ENCODE measurements around the gene HOXC13. TPM values are rescaled to one million over a fixed set of nuclear protein-coding genes. Genes with fewer than 3 reads are reported as not detected.

HOXC13 gene
- total RNA-seq, 2 donors from 2014 or later: 0.34 to 1.2 TPM

- Histone ChIP-seq H3K4me3 (no peak overlapping the region), H3K27ac (no peak overlapping the region), H3K36me3 (no peaks in the 10 kb centered on the region), H3K27me3 (replicated peaks; ENCODE audit: insufficient read depth) (peaks cover 80% of the 10 kb centered on the region), H3K4me1 (replicated peaks) (no peaks in the 10 kb centered on the region), H3K9me3 (no peaks in the 10 kb centered on the region)
- 60% methylated on average over 21 of the region's 21 CpGs for WGBS
- intact Hi-C loops (cut with DNase I): no loop called here
- no peak for DNase-seq (ENCODE audit: low spot score)
- TF ChIP-seq, protein P1, sequence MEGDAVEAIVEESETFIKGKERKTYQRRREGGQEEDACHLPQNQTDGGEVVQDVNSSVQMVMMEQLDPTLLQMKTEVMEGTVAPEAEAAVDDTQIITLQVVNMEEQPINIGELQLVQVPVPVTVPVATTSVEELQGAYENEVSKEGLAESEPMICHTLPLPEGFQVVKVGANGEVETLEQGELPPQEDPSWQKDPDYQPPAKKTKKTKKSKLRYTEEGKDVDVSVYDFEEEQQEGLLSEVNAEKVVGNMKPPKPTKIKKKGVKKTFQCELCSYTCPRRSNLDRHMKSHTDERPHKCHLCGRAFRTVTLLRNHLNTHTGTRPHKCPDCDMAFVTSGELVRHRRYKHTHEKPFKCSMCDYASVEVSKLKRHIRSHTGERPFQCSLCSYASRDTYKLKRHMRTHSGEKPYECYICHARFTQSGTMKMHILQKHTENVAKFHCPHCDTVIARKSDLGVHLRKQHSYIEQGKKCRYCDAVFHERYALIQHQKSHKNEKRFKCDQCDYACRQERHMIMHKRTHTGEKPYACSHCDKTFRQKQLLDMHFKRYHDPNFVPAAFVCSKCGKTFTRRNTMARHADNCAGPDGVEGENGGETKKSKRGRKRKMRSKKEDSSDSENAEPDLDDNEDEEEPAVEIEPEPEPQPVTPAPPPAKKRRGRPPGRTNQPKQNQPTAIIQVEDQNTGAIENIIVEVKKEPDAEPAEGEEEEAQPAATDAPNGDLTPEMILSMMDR (IDR thresholded peaks at IDR 0.05): no peak
- TF ChIP-seq POLR2AphosphoS5 (IDR thresholded peaks at IDR 0.05): no peak
- no peak for TF ChIP-seq POLR2A (IDR thresholded peaks at IDR 0.05)
These were observed 48.3 kb downstream of the HOXC13 start for GRCh38 chr12:53986686-53987483.

- H3K4me3 ChIP-seq: no peak overlapping the region
- H3K27ac ChIP-seq: no peak overlapping the region
- H3K4me1 ChIP-seq (replicated peaks): no peaks in the 10 kb centered on the region
- H3K27me3 ChIP-seq (replicated peaks; ENCODE audit: insufficient read depth): peaks cover 79% of the 10 kb centered on the region
- H3K36me3 ChIP-seq: no peaks in the 10 kb centered on the region
- no peak for DNase-seq (ENCODE audit: low spot score)
- no peak for TF ChIP-seq POLR2A (IDR thresholded peaks at IDR 0.05)
- TF ChIP-seq POLR2AphosphoS5 (IDR thresholded peaks at IDR 0.05): no peak
- TF ChIP-seq, protein P1 (IDR thresholded peaks at IDR 0.05): no peak
- 28% methylated on average over 4 of the region's 4 CpGs for WGBS
- H3K9me3 ChIP-seq: no peaks in the 10 kb centered on the region
- intact Hi-C loops (cut with DNase I): no loop called here
These were observed 49.2 kb downstream of the HOXC13 start for GRCh38 chr12:53987787-53988230.

DNA sequence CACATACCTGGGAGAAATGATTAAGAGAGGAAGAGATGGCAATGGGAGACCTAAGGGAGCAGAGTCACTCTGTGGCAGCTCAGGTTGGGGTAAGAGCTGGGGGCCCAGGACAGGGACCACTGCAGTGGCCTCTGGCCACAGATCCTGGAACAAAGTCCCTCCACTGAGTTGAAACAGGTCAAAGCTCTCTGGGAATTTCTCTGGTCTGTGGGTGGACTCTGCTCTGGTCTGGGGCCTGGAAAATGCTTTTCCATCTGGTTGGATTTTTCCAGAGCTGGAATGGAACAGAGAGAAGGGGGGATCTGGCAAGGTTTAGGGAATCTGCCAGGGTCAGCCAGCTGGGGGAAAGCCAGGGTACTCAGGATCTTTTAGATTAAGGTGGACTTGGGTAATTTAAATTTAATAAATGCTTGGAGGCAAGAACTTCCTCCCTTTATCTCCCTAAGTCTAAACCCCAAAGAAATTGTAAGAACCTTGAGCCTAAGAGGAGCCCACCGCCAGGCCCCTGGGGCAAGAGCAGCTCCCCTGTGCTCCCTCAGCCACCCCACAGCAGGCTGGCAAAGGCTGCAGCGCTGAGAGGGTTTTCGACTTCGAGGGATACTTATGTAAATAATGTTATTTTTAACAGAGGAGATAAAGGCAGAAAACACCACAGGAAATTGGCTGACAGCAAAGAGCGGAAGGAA is 50.1 kb downstream of the HOXC13 start:
- peaks cover 78% of the 10 kb centered on the region for H3K27me3 ChIP-seq (replicated peaks; ENCODE audit: insufficient read depth)
- H3K27ac ChIP-seq: no peak overlapping the region
- intact Hi-C loops (cut with DNase I): no loop called here

GRCh38 chr12:53989227-53990113 is 50.8 kb downstream of the HOXC13 start:
- intact Hi-C loops (cut with DNase I): no loop called here
- WGBS: 9% methylated on average over 28 of the region's 28 CpGs
- H3K27me3 ChIP-seq (replicated peaks; ENCODE audit: insufficient read depth): peaks cover 74% of the 10 kb centered on the region

More for the DNA sequence above, 50.1 kb downstream of the HOXC13 start:
- DNase-seq (ENCODE audit: low spot score): no peak
- Histone ChIP-seq H3K9me3 (no peaks in the 10 kb centered on the region), H3K4me1 (replicated peaks) (no peaks in the 10 kb centered on the region), H3K4me3 (no peak overlapping the region), H3K36me3 (no peaks in the 10 kb centered on the region)
- 15% methylated on average over 5 of the region's 5 CpGs for WGBS
- TF ChIP-seq POLR2AphosphoS5 (IDR thresholded peaks at IDR 0.05) (no peak), POLR2A (IDR thresholded peaks at IDR 0.05) (no peak)
- TF ChIP-seq, protein P1 (IDR thresholded peaks at IDR 0.05): no peak

More at GRCh38 chr12:53989227-53990113, 50.8 kb downstream of the HOXC13 start:
- Histone ChIP-seq H3K27ac (no peak overlapping the region), H3K4me3 (no peak overlapping the region), H3K9me3 (no peaks in the 10 kb centered on the region), H3K4me1 (replicated peaks) (no peaks in the 10 kb centered on the region), H3K36me3 (no peaks in the 10 kb centered on the region)
- TF ChIP-seq POLR2AphosphoS5 (IDR thresholded peaks at IDR 0.05): no peak
- TF ChIP-seq, protein P1 (IDR thresholded peaks at IDR 0.05): peak in 2 of 4 experiments; percentile 14 to 52
- peak; percentile 30 for DNase-seq (ENCODE audit: low spot score)

All from prostate gland (tissue), 2 donors.